Ovary (tissue), 3 donors: ENCODE measurements around the gene CROCC2.

Source experiments
- EP300 ChIP-seq: sonication (generic); formaldehyde crosslinking; IDR thresholded peaks from one replicate; pipeline ENCODE4 v1.6.1; 2017; ENCODE audit warnings: antibody characterized with exemption
- POLR2A ChIP-seq: fragments of 450-650 bp; IDR thresholded peaks from one replicate; pipeline ENCODE4 v1.6.1; 2017; ENCODE audit warnings: antibody characterized with exemption, mild to moderate bottlenecking, moderate library complexity
- TF ChIP-seq, protein P1 (sequence below), 3 donors: fragments of 450-650 bp in 2 of 3; fragments of 200-600 bp in 1 of 3; IDR thresholded peaks; one replicate each; pipeline versions ENCODE4 v1.5.1 to v1.8.0; 2016 to 2022; ENCODE audit warnings: antibody characterized with exemption in 3 of 3, mild to moderate bottlenecking in 1 of 3
- donor health status: DM: no; HTN: no; CAD: no.

DNA sequence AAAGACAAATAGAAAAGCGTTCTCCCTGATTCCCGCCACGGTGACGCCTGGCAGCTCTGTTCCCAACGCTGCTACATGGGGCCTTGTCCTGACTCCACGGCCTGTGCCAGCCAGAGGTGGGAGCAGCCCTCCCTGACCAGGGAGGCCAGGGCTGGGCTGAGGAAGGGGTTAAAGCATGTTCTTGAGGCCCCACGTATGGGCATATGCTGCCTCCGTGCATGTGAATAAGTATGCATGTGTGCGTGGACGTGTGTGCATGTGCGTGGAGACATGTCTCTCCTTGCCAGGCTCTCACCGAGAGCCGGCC is 90.7 kb downstream of the CROCC2 start:
- TF ChIP-seq, protein P1, sequence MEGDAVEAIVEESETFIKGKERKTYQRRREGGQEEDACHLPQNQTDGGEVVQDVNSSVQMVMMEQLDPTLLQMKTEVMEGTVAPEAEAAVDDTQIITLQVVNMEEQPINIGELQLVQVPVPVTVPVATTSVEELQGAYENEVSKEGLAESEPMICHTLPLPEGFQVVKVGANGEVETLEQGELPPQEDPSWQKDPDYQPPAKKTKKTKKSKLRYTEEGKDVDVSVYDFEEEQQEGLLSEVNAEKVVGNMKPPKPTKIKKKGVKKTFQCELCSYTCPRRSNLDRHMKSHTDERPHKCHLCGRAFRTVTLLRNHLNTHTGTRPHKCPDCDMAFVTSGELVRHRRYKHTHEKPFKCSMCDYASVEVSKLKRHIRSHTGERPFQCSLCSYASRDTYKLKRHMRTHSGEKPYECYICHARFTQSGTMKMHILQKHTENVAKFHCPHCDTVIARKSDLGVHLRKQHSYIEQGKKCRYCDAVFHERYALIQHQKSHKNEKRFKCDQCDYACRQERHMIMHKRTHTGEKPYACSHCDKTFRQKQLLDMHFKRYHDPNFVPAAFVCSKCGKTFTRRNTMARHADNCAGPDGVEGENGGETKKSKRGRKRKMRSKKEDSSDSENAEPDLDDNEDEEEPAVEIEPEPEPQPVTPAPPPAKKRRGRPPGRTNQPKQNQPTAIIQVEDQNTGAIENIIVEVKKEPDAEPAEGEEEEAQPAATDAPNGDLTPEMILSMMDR (IDR thresholded peaks at IDR 0.05) = no peak
- no peak for TF ChIP-seq POLR2A
- TF ChIP-seq EP300 = no peak
